ENCODE measurements around the gene IL33.

DNA sequence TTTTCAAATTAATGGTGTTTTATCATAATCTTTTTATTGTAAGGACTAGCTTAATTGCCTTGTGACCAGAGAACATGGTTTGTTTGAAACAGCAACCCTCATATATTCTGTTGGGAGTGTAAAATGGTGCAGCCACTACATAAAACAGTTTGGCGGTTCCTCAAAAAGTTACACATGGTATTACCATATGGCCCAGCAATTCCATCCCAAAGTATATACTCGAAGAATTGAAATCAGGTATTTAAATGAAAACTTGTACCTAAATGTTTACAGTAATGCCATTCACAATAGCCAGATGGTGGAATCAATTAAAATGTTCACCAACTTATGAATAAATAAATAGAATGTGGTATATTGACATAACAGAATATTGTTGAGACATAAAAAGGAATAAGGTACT is 14.8 kb upstream of the IL33 start:
- no peak for TF ChIP-seq ISL1 (CRISPR knock-in tag; IDR thresholded peaks at IDR 0.05)
- TF ChIP-seq, protein P1, sequence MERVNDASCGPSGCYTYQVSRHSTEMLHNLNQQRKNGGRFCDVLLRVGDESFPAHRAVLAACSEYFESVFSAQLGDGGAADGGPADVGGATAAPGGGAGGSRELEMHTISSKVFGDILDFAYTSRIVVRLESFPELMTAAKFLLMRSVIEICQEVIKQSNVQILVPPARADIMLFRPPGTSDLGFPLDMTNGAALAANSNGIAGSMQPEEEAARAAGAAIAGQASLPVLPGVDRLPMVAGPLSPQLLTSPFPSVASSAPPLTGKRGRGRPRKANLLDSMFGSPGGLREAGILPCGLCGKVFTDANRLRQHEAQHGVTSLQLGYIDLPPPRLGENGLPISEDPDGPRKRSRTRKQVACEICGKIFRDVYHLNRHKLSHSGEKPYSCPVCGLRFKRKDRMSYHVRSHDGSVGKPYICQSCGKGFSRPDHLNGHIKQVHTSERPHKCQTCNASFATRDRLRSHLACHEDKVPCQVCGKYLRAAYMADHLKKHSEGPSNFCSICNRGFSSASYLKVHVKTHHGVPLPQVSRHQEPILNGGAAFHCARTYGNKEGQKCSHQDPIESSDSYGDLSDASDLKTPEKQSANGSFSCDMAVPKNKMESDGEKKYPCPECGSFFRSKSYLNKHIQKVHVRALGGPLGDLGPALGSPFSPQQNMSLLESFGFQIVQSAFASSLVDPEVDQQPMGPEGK (CRISPR knock-in tag; IDR thresholded peaks at IDR 0.05; ENCODE audit: borderline replicate concordance), result no peak
- TF ChIP-seq ZC3H10 (CRISPR knock-in tag; IDR thresholded peaks at IDR 0.05), result no peak
- no peak for TF ChIP-seq BACH2 (CRISPR knock-in tag; IDR thresholded peaks at IDR 0.05; ENCODE audit: borderline replicate concordance)
- no peak for TF ChIP-seq ZFP3 (CRISPR knock-in tag; IDR thresholded peaks at IDR 0.05)

Measured in SK-N-SH treated with all-trans-retinoic acid at 6 μM for 48 hours (cell line).